Fibroblast of skin of right biceps (primary cell): ENCODE data around the gene RPAP3.
A peak's percentile ranks its signal among the peaks of the same experiment; 100 is the strongest.

Experiments
- DNase-seq: peaks from one replicate; pipeline ENCODE4 v3.0.0-alpha.2; 2013

The RPAP3 gene

DNA sequence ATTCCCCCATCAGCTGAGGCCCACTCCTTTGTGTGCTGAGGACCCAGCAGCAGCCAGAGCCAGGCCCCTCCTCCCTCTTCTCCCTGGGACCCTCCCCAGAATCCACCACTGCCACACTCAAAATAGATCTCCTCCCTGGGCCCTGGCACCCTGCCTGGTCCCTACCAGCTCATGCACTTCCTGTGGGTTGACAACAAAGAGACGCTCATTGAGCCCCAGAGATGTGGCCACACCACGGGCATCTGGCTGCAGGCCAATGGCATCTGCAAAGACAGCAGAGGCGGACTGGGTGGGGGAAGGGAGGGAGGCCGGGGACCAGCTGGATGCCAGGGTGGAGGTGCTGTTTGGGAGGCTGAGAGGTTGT, 35.5 kb upstream of the RPAP3 start:
- DNase-seq, result peak; percentile 27

GRCh38 chr12:47740606-47741339, 34.9 kb upstream of the RPAP3 start:
- DNase-seq, result no peak

GRCh38 chr12:47739979-47740378, 34.1 kb upstream of the RPAP3 start:
- no peak for DNase-seq

DNA sequence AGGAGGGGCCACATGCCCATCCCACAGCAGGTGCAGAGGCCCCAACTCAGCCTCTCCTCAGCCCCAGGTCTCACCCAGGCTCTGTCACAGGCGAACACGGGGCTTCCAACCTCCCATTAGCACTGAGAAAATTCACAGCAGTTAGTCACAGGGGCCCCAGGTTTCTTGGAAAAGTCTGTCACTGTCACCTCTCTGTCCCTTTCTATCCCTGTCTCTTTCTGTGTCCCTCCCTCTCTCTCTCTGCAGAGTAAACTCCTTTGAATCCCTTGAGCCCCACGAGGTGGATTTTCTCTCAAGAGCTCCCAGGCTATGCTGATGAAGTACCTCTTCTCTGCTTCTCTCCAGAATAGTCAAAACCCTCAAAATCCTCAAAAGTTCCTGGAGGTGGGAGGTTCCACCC, 33.5 kb upstream of the RPAP3 start:
- no peak for DNase-seq

- no peak for DNase-seq
Observed at GRCh38 chr12:47737936-47738594, 32.2 kb upstream of the RPAP3 start.

DNA sequence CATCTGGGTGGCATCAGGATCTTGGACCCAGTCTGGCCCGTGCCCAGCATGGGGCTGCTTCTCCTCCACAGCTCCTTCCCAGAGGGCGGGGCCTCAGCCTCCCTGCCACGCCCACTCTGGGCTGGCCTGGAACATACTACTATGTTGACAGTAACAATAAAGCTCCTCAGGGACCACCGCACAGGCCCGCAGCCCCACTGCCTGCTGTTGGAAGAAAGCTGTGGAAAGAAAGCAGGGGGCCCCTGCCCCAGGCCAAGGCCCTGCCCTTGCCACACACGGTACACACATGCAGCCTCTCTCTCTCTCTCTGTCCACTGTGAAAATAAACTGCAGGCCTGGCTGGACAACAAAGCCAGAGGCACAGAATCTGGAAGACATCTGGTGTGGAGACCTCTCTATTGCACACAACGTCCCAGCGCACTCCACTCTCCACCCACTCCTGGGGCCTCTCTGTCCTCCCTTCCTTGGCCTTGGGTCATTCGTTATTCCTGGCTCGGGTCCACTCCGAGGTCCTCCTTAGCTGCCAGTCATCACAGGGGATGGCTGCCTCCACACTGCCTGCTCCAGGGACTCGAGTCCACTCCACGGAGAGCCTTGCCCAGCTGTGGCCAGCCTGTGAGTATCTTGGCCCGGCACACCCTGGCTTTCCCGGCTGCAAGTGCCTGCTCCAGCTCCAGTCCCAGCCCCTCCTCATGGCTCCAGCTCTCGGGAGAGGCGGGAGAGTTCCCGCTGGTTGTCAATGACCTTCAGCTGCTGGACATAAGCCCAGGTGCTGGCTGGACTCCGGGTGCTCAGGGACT, 31.2 kb upstream of the RPAP3 start:
- peak; percentile 28 for DNase-seq

- DNase-seq, result no peak
Observed at GRCh38 chr12:47736216-47736615, 30.4 kb upstream of the RPAP3 start.

GRCh38 chr12:47735649-47736048, 29.8 kb upstream of the RPAP3 start:
- no peak for DNase-seq

- DNase-seq, result no peak
Observed at GRCh38 chr12:47734725-47735480, 29.1 kb upstream of the RPAP3 start.

- DNase-seq, result no peak
Observed at GRCh38 chr12:47733142-47733541, 27.3 kb upstream of the RPAP3 start.

DNA sequence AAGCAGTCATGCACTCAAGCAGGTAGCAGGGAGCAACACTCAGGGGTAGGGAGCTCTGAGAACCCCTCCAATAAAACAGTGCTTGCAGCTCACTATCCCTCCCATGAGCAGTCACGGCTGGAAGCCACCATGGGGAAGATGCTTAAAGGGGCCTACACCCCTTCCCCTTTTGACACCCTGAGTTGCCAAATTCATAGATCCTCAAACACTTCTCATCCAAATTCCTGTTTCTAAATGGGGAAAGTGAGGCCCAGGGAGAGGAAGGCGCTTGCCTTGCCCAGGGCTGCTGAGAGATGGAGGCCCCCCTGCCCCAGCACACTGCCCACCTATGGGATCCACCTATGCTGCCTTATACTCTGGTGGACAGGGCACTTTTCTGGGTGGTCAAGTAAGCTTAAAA, 26.7 kb upstream of the RPAP3 start:
- no peak for DNase-seq

DNA sequence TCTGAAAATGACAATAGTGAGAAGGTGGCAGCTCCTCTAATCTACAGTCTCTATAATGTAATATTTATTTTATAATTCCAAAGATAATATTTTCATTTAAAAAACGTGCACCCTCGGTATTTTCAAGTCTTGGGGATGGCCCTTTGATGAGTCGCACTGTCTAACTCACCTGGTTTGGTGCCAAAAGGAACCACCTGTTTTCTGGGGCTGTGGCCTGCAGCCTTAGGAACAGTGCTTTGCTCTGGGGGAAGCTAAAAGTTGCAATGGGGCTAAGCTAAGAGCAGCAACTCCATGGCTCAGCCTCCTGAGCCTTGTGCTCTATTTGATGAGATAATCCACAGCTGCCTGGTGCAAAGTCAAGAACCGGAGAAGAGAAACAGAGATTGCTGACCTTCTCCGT, 25.9 kb upstream of the RPAP3 start:
- DNase-seq, result no peak

DNA sequence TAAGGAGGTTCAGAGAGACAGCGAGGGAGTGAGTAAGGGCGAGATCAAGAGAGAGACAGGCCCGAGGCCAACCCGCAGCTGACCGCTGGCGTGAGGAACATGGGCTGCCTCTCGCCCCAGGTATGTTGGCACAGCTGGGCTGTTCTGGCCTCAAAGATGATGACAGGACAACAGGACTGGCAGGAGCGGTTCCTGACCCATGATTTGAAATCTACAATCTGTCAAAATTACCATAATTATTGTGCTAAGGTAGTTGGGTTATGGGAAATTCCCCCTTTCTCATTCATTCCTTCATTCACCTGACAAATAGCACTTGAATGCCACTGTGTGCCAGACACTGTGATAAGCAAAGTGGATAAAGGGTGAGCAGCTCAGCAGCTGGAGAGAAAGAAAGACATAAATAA, 24.5 kb upstream of the RPAP3 start:
- DNase-seq, result no peak

DNA sequence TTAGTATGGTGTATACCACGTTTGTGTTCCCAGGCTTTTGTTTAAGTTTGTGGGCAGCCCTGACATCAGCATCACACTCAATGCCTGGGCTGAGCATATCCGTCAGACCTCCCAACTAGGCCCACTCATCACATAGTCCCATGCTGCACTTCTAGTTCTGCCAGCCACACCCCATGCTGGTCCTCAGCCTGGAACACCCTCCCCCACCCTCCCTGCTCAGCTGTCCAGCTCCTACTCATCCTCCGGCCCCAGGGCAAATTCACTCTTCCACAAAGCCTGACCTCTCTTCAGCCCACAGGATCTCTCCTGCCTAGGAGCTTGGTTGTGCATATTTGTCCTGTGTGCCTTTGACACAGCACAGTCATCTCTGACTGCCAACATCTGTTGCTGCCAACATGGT, 23.4 kb upstream of the RPAP3 start:
- no peak for DNase-seq

GRCh38 chr12:47725893-47726292, 20.1 kb upstream of the RPAP3 start:
- peak; percentile 88 for DNase-seq

DNA sequence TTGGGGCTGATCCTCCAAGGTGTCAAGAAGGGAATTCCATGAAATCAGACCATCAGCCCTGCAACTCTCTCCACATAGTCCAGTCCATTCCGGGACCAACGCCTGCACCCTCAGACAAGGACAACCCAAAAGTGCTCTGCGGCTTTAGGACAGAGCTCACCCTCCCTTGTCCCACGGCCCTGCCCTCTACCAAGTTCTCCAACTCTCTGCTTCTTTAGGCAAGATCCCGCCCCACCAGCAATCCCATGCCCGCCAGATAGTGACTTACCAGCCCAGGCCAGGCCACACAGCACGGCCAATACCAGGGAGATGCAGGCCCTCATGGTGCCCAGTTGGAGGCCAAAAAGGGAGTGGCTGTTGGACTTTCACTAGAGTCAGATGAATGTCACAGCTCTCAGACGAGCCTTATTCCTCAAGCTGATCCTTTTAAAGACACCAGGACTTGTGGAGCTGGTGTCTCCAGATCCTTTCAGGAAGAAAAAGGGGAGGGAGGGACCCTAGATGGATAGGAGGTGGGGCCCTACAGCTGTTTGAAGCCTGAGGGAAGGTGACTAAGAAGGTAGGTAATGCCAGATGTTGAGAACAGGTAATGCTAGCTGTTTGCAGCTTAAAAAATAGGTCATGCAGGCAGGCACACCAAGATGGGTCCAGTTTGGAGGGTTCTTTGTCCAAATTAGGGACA, 19.4 kb upstream of the RPAP3 start, which contains the start of gene ENDOU:
Gene ENDOU, minus strand, starts transcription at position 400 of the 682 bp plus-strand sequence. Its CDS starts 77 bp downstream, at position 323.
- no peak for DNase-seq

- no peak for DNase-seq
Observed at GRCh38 chr12:47722941-47723631, 17.3 kb upstream of the RPAP3 start.

GRCh38 chr12:47722136-47722834, 16.5 kb upstream of the RPAP3 start:
- no peak for DNase-seq

DNA sequence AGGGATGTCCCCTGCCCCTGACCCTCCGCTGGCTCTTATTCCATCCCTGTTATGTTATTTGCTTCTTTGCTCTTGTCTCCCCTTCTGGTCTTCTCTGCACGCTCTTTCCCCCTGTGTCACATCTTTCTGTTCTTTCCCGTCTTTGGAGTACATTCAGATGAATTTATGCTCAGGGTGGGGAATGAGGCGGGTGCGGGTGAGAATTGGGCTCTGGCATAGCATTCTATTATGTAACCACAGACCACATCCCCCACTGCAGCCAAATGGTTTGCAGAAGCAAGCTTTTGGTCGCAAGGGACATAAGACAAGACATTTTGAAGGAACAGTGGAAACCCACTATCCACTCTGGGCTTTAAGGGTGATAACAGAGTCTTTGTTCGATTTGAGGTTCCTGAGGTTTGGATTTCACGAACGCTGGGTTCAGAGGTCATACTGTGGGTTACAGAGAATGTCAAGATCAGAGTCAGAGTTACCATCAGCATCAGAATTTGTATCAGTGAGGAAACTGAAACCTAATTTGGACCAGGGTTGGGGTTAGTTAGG, 15.7 kb upstream of the RPAP3 start:
- no peak for DNase-seq

DNA sequence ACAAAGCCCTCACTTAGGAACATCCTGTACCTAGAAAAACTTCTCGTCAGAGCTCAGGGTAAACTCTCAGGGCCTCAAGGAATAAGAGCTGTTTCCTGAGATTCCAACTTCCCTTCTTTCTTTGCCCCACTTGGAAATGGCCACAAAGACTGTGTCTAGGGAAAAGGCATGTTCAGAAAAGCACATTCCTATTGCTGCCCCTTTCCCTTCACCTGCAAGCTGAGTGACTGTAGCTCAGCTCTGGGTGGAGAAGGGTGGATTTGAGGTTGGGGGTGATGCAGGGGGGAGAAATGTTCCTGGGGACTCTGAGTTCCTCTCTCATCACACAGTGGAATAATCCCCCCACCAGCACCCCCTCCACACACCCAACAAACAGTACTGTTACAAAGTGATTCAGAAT, 12.7 kb upstream of the RPAP3 start:
- DNase-seq, result no peak
